Right lobe of liver (tissue), 6 donors: ENCODE results near the gene PTPN6. TPM values are rescaled to one million over a fixed set of nuclear protein-coding genes. Genes with fewer than 3 reads are reported as not detected.

ENCODE experiments used
- ATAC-seq, 4 donors: fragments of 200-7000 bp; cut with Tn5 transposase; one replicate each; pipeline ENCODE4 v1.9.1; 2020; ENCODE audit warnings: mild to moderate bottlenecking in 4 of 4, moderate library complexity in 4 of 4
- DNase-seq, 3 donors: peaks; one replicate each; pipeline ENCODE4 v3.0.0-alpha.2; 2020
- H3K27ac ChIP-seq, 3 donors: fragments of 200-600 bp; one replicate each; pipeline ENCODE4 v1.8.0; 2022
- H3K27me3 ChIP-seq, 2 donors: fragments of 200-600 bp; one replicate each; pipeline ENCODE4 v1.8.0; 2022
- H3K36me3 ChIP-seq, 4 donors: fragments of 200-600 bp; sonication (generic) in 1 of 4; one replicate each; pipeline versions ENCODE4 v1.5.1 to v1.8.0; 2017 to 2022; ENCODE audit warnings: control low read depth in 1 of 4
- H3K4me1 ChIP-seq, 4 donors: fragments of 200-600 bp; sonication (generic) in 1 of 4; one replicate each; pipeline versions ENCODE4 v1.5.1 to v1.8.0; 2017 to 2022; ENCODE audit warnings: control low read depth in 1 of 4
- H3K4me3 ChIP-seq, 3 donors: fragments of 200-600 bp; one replicate each; pipeline ENCODE4 v1.8.0; 2022
- H3K9me3 ChIP-seq, 4 donors: fragments of 200-600 bp; sonication (generic) in 1 of 4; one replicate each; pipeline versions ENCODE4 v1.5.1 to v1.8.0; 2017 to 2022; ENCODE audit warnings: control low read depth in 1 of 4
- CTCF ChIP-seq, 4 donors: fragments of 200-600 bp in 3 of 4; fragments of 450-650 bp in 1 of 4; IDR thresholded peaks; one replicate each; pipeline versions ENCODE4 v1.5.1 to v1.8.0; 2016 to 2022; ENCODE audit warnings: antibody characterized with exemption in 4 of 4, mild to moderate bottlenecking in 2 of 4
- POLR2A ChIP-seq: fragments of 450-650 bp; IDR thresholded peaks from one replicate; pipeline ENCODE4 v1.6.1; 2017; ENCODE audit warnings: antibody characterized with exemption, mild to moderate bottlenecking
- WGBS: methylation state at CpG from one replicate; pipeline ENCODE4 v1.1.6; 2018; ENCODE audit warnings: low coverage, low lambda C conversion rate; ENCODE audit not compliant: insufficient coverage; ENCODE audit errors: missing lambda C conversion rate; 5-methylcytosine and 5-hydroxymethylcytosine counted together
- intact Hi-C, 2 donors: fragments of 100-400 bp; cut with DNase I; formaldehyde crosslinking; loops; one replicate each; pipeline versions ENCODE4 v1.11.2 to v1.14.1; 2022
- total RNA-seq, 6 experiments: library from RNA; depleted of rRNA in 2 of 6; stranded (reverse); fragments of >200 nt in 2 of 6; fragmentation: NEBNext Ultra II Directional in 3 of 6; extraction: Animal tissue kit (Norgen Biotek cat#: 25700) in 3 of 6; gene quantifications; one replicate each; pipeline versions ENCODE4 v1.1.0 to v1.2.4, GENCODE V29; 2016 to 2023
- donor health status: DM: no; HTN: yes; CAD: no.
- donor health status: DM: no; HTN: no; CAD: no.
- donor health status: DM: no; HTN: no; CAD: no.
- donor health status: DM: no; HTN: yes; CAD: no.
- donor health status: DM: no; HTN: yes; CAD: no.

The PTPN6 gene
- total RNA-seq, 6 experiments from 2014 or later, result 12.1 to 30.6 (median 19.4) TPM

- H3K36me3 ChIP-seq, result peaks cover 0 to 4% (median 0%) of the 10 kb centered on the region in 4 donors
- 0% methylated on average over 1 of the region's 26 CpGs for WGBS
- intact Hi-C loops, result loop anchor here in 1 of 2 donors (10.0 kb wide), 1 partner anchor 135 kb away; the partner anchor contains the start of gene C1R
- H3K4me3 ChIP-seq, result no peak overlapping the region
- H3K27ac ChIP-seq, result peak overlapping the region in 2 of 3 donors; percentile 43 to 63
- ATAC-seq, result no peak
- DNase-seq, result peak in 1 of 3 donors; percentile 61
- H3K4me1 ChIP-seq, result peaks cover 2 to 15% (median 7%) of the 10 kb centered on the region in 4 donors
- no peaks in the 10 kb centered on the region for H3K27me3 ChIP-seq
- no peaks in the 10 kb centered on the region for H3K9me3 ChIP-seq
- no peak for TF ChIP-seq POLR2A
- TF ChIP-seq CTCF (IDR thresholded peaks at IDR 0.05), result no peak
These were observed 8.8 kb downstream of the PTPN6 start for GRCh38 chr12:6959805-6960592.

DNA sequence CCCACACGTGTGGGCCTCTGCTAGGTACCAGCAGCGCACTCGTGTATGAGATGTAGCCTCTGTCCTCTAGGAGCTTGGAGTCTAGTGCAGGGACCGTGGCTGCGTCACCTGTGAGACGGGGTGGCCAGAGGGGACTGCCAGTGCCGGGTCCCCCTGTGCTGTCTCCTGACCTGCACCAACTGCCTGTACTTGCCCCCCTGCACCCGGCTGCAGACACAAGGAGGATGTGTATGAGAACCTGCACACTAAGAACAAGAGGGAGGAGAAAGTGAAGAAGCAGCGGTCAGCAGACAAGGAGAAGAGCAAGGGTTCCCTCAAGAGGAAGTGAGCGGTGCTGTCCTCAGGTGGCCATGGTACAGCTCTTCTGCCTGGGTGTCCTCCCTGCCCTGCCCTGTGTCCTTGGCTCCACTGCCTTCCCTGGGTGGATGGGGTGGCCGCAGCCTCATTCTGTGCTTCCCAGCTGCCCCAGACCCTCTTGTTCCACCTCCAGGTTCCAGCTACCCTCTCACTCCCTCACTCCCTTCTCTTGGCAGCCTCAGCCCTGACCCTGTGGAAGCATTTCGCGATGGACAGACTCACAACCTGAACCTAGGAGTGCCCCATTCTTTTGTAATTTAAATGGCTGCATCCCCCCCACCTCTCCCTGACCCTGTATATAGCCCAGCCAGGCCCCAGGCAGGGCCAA lies 9.6 kb downstream of the PTPN6 start:
- TF ChIP-seq CTCF (IDR thresholded peaks at IDR 0.05) (peak in 2 of 4 donors; percentile 6 to 20), POLR2A (no peak)
- ATAC-seq, result peak in 3 of 4 donors; percentile 3 to 20 (median 15)
- peak overlapping the region; percentile 0 to 62 (median 11) for H3K27ac ChIP-seq
- no peak overlapping the region for H3K4me3 ChIP-seq
- H3K9me3 ChIP-seq, result no peaks in the 10 kb centered on the region
- intact Hi-C loops, result no loop called here
- WGBS, result 32% methylated on average over 5 of the region's 13 CpGs
- peaks cover 0 to 9% (median 6%) of the 10 kb centered on the region in 4 donors for H3K36me3 ChIP-seq
- peaks cover 2 to 15% (median 7%) of the 10 kb centered on the region in 4 donors for H3K4me1 ChIP-seq
- no peaks in the 10 kb centered on the region for H3K27me3 ChIP-seq
- peak in 2 of 3 donors; percentile 49 to 58 for DNase-seq

DNA sequence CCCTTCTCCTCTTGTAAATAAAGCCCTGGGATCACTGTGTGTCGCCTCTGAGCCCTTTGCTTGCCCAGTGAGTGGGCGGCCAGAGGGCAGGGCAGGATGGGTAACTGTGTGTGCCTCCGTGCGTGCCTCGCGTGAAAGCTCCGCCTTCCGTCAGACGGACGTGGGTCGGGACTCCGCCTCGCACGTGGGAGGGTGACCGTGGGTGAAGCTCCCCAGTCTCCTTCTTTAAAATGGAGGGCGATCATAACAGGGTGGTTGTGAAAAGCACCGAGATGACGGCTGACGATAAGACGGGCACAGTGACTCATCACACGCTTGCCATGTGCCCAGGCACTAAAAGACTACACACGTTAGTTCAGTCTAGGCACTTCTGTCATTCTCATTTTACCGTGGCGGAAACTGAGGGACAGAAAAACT lies 10.1 kb downstream of the PTPN6 start:
- DNase-seq (peak; percentile 68 to 86 (median 77)), ATAC-seq (peak; percentile 16 to 70 (median 44))
- Histone ChIP-seq H3K9me3 (no peaks in the 10 kb centered on the region), H3K4me3 (no peak overlapping the region), H3K27ac (peak overlapping the region; percentile 0 to 62 (median 11)), H3K4me1 (peaks cover 2 to 15% (median 7%) of the 10 kb centered on the region in 4 donors), H3K27me3 (no peaks in the 10 kb centered on the region), H3K36me3 (peaks cover 0 to 12% (median 10%) of the 10 kb centered on the region in 4 donors)
- intact Hi-C loops, result no loop called here
- TF ChIP-seq CTCF (IDR thresholded peaks at IDR 0.05), result no peak
- peak; percentile 19 for TF ChIP-seq POLR2A
- 12% methylated on average over 20 of the region's 24 CpGs for WGBS

- Histone ChIP-seq H3K4me1 (peaks cover 2 to 15% (median 7%) of the 10 kb centered on the region in 4 donors), H3K27me3 (no peaks in the 10 kb centered on the region), H3K36me3 (peaks cover 0 to 17% (median 13%) of the 10 kb centered on the region in 4 donors), H3K4me3 (no peak overlapping the region), H3K27ac (peak overlapping the region; percentile 0 to 62 (median 11)), H3K9me3 (no peaks in the 10 kb centered on the region)
- intact Hi-C loops, result no loop called here
- ATAC-seq (peak in 3 of 4 donors; percentile 6 to 28 (median 14)), DNase-seq (peak in 2 of 3 donors; percentile 55)
- WGBS, result 24% methylated on average over 5 of the region's 16 CpGs
- TF ChIP-seq POLR2A (peak; percentile 7), CTCF (IDR thresholded peaks at IDR 0.05) (peak; percentile 8 to 35 (median 24))
These were observed 10.6 kb downstream of the PTPN6 start for GRCh38 chr12:6961695-6962284.
